ENCODE data around the gene LRRC26.
A peak's percentile ranks its signal among the peaks of the same experiment; 100 is the strongest.
"Not testable (repeated sequence)": the region's sequence is repeated elsewhere in the genome, so short reads cannot be mapped to it uniquely, and the experiment has no call there.

The LRRC26 gene

GRCh38 chr9:137130176-137130755 is 39.6 kb downstream of the LRRC26 start:
- no peak for FAIRE-seq

- peak; percentile 66 for FAIRE-seq
Measured at GRCh38 chr9:137129456-137130175, 40.2 kb downstream of the LRRC26 start.

- FAIRE-seq: no peak
Measured at GRCh38 chr9:137128862-137129455, 40.9 kb downstream of the LRRC26 start.

GRCh38 chr9:137128158-137128861 is 41.5 kb downstream of the LRRC26 start:
- FAIRE-seq: no peak

GRCh38 chr9:137127301-137128157 is 42.3 kb downstream of the LRRC26 start:
- FAIRE-seq: no peak

GRCh38 chr9:137126786-137127185 is 43.1 kb downstream of the LRRC26 start:
- FAIRE-seq: no peak

- not testable (repeated sequence) for FAIRE-seq
Measured at GRCh38 chr9:137123952-137124462, 45.8 kb downstream of the LRRC26 start.

- FAIRE-seq: no peak
Measured at GRCh38 chr9:137123468-137123837, 46.4 kb downstream of the LRRC26 start.

GRCh38 chr9:137122796-137123467 is 46.9 kb downstream of the LRRC26 start:
- FAIRE-seq: not testable (repeated sequence)

- not testable (repeated sequence) for FAIRE-seq
Measured at GRCh38 chr9:137121927-137122795, 47.7 kb downstream of the LRRC26 start.

All from G401.6 (cell line).